ENCODE data around the gene RBM28.

DNA sequence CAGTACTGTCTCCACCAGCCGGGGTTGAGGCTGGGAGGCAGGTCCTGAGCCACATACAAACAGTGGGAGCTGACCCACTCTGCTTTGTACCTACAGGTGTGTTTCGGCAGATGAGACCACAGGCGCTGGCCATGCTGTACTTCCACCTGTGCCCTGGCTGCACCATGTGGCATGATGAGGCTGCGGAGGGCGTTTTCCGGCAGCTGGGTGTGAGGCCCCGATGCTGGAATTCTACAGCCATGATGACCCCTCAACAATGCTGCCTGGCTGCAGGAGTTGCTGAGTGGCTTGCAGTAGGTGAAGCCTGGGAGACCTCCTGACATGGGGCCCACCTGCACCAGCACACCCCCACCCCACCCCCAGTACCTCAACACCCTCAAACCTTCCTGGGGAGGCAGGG, 48.1 kb upstream of the RBM28 start:
- TF ChIP-seq, protein P1, sequence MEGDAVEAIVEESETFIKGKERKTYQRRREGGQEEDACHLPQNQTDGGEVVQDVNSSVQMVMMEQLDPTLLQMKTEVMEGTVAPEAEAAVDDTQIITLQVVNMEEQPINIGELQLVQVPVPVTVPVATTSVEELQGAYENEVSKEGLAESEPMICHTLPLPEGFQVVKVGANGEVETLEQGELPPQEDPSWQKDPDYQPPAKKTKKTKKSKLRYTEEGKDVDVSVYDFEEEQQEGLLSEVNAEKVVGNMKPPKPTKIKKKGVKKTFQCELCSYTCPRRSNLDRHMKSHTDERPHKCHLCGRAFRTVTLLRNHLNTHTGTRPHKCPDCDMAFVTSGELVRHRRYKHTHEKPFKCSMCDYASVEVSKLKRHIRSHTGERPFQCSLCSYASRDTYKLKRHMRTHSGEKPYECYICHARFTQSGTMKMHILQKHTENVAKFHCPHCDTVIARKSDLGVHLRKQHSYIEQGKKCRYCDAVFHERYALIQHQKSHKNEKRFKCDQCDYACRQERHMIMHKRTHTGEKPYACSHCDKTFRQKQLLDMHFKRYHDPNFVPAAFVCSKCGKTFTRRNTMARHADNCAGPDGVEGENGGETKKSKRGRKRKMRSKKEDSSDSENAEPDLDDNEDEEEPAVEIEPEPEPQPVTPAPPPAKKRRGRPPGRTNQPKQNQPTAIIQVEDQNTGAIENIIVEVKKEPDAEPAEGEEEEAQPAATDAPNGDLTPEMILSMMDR (conservative IDR thresholded peaks at IDR 0.05; ENCODE audit: low read depth, low read length) = no peak
- TF ChIP-seq EZH2 (IDR thresholded peaks at IDR 0.05; ENCODE audit: borderline replicate concordance, low read depth, low read length, poor library complexity, severe bottlenecking) = no peak

All from A673 (cell line).